HG03575 (cell line): ENCODE results near the gene ADGRA1.

ENCODE experiments used
- ATAC-seq: cut with Tn5 transposase; IDR thresholded peaks from one replicate; pipeline ENCODE4 v1.9.1; 2021; ENCODE audit not compliant: unreplicated experiment, insufficient number of reproducible peaks, low FRiP score; ENCODE audit errors: extremely low read depth

ADGRA1 gene

DNA sequence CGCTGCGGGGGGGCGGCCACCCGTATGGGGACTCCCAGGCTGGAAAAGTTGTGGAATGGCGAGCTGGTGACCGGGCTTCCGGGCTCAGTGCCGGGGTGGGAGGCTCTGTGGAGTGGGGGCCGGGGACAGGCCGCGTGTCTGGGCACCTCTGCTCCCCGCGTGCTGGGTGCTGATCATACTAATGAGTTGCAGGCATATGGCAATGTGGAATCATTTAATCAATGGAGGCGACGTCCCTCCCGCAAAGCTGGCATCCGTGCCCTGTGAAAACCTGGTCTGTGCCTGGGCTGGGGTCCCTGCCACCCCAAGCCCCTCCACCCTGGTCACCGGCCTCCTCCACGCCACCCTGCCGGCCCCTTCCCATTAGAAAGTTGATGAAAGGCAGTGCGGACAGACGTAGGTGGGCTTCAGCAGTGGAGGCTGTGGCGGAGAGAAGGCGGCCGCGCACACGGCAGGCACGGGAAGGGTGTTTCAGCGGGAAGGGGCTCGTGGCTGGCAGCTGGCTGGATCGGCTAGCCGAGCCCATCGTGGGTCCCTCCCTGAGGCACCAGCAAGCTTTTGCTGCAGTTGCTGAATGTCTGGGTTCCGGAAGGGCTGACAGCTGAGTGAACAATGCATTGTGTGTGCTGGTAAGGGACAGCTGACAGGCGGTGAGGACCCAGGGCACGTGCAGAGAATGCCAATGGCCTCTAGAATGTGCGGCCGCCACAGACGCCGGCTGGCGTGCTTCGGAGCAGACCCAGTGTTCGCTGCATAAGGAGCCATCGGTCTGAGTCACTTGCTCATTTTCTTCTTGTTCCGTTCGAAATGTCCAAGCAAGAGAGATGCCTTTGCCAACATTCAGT, 1.5 kb downstream of the ADGRA1 start:
- no peak for ATAC-seq

DNA sequence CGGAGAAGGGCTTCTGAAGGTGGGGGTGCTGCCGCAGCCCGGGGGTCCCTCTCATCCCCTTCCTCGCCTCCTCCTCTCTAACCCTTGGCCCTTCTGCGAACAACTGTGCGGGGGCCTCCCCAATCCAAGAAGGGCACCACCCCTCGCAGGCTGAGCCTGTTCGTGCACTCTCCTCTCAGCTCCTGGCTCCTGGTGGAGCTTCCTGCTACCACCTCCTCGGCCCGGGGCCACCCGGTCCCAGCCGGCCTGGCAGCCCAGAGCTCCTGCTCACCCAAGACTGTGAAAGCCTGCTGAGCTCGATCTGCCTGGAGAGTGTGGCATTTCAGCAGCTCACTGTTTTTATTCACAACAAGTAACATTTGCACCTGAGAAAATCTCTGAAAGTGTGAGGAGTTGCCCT, 2.4 kb downstream of the ADGRA1 start:
- no peak for ATAC-seq

DNA sequence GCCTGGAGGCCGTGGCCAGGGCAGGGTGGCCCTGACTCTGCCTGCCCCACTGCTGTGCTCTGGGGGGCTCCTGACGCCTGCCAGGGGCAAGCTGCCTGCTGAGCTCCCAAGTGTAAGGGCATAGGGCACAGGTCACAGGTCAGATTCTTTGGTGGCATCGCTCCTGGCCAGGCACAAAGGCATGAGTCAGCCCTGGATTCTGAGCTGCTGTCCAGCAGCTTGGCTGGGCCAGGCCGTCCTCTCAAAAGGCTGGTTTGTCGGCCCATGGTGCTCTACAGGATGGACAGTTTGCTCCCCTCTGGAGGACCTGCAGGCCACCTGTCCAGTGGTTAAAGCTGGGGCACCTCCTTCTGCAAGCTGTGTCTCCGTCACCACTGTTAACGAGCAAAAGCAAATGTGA, 2.9 kb downstream of the ADGRA1 start:
- no peak for ATAC-seq

DNA sequence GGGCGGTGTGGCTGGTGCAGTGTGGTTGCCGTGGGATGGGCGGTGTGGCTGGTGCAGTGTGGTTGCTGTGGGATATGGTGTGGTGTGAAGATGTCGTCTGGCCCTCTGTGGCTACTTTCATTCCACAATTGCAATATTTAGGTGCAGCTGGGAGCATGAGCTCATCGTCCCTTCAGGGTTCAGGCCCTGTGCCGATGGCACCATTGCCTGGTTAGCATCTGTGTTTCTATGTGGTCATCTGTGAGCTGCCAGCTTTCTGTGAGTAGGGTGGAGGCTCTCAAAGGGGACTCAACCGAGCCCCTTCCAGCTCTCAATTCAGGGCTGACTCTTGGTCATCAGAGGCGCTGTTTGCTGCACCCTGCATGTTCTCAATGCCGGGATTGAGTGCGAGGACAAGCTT, 3.6 kb downstream of the ADGRA1 start:
- no peak for ATAC-seq

DNA sequence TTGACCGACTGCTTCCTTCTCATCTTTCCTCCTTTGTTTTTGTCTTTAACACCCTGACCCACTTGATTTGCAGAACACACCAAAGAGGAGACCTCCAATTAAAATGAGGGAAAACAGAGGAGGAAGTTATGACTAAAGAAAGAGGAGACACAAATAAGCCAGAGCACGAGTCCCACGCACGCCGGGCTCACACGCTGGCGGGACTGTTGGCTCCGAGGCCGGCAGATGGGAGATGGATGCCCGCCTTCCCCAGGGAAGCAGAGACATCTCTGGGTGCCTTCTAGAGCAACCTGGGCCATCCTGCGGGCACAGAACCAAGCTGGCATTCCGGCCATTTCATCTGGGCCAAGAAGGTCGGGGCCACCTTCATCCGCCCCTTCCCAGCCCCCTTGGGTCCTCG, 5.6 kb downstream of the ADGRA1 start:
- no peak for ATAC-seq

DNA sequence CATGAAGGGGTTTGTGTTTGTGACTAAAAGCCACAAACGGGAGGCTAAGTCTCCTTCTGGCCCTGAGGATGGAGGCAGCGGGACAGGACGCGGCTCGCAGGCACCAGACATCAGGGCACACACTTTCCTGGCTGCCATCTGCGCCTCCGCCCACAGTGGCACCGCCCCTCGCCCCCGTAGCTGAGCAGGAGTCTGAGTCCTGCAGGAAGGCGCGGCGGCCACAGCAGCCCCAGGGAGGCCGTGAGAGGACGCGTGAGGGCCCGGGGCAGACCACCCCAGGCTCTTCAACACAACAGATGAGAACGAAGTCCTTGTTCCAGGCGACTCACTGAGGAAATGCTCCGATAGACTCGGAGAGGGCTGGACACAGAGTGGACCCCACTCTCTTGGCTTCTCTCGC, 6.6 kb downstream of the ADGRA1 start:
- no peak for ATAC-seq

DNA sequence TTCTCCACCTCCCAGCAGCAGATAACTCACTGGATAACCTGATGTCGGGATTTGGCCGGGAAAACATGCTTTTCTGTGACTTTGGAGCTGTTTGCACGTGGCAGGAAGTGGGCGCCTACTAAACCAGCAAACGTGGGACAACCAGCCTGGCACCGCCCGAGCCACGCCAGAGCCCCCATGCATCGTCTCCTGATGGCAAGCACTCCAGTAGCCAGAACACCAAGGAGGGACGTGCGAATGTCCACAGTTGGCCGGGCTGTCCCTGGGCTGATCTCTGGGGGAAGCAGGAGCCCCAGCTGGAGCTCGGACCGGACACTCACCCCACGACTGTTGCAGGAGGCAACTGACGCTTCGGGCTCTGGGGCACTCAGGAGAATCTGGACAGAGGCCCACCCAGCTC, 7.1 kb downstream of the ADGRA1 start:
- no peak for ATAC-seq

DNA sequence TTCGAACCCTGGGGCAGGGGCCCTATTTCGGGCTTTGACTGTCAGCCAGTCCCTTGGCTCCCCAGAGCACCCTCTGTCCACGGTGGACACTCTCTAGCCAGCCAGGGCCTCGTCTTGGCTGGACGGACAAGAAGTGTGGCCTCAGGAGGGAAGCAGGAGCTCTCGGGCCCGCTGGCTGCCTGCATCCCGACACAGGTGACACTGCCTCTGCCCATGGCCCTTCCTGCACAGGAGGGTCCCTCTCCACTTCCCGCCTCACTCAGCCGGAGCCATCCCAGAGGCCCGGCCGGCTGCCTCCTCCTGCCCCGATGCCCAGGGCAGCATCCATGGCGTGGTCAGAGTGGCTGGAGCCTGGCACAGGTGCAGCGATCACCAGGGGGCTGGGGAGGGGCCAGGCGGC, 7.9 kb downstream of the ADGRA1 start:
- no peak for ATAC-seq

DNA sequence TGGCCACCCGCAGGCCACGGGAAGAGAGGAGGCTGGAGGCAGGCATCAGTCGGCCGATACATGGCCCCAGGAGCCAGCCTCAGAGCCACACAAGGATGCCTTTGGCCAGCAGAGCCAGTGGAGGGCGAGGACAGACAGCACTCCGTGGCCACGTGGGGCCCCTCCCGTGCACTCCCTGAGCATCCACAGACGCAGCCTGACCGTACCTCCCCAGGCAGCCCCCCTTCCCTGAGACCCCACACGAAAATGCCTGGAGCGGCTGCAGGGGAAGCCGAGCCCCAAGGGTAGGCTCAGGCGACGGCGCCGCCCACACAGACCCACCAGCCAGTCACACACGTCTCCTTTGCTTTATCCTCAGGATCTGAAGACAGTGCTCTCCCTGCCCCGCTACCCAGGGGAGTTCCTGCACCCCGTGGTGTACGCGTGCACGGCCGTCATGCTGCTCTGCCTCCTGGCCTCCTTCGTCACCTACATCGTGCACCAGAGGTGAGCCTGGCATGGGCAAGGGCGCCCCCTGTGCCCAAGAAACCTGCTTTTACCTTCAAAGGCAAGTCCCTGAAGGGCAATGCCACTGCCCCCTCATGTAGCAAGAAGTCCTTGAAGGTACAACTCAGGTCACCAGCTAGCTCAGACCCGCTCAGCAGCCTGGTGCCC, 9.0 kb downstream of the ADGRA1 start:
- no peak for ATAC-seq

DNA sequence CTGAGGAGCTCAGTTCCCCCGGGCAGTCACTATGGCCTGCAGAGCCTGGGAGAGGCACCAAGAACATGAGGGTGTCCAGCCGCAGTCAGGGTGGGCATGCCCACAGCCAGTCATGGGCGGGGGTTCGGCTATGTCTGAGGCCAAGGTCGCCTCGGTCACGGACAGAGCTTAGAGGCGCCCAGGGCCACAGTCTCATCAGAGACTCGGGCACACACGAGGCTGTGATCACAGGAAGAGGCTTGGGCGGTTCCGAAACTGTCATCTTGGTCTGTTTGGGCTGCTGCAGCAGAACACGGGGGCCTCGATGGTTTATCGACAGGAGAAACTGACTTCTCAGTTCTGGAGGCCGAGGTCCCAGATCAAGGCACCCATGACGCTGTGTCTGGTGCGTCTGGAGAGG, 9.7 kb downstream of the ADGRA1 start:
- no peak for ATAC-seq

DNA sequence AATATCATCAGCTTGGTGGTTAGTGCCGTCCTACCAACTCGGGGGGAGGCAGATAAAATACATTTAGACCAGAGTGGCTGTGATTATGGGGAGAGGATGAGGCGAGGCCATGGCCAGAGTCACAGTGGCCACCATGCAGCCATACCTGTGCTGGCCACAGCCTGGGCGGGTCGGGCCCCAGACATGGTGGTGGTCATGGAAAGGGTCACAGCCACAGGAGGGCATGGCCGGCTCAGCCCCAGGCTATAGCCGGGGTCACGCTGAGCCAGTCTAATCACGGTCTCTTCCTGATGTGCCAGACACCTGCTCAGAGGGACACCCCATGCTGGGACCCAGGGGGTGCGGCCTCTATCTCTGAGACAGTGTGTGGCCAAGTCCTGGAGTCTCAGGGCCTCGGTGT, 10.2 kb downstream of the ADGRA1 start:
- no peak for ATAC-seq

DNA sequence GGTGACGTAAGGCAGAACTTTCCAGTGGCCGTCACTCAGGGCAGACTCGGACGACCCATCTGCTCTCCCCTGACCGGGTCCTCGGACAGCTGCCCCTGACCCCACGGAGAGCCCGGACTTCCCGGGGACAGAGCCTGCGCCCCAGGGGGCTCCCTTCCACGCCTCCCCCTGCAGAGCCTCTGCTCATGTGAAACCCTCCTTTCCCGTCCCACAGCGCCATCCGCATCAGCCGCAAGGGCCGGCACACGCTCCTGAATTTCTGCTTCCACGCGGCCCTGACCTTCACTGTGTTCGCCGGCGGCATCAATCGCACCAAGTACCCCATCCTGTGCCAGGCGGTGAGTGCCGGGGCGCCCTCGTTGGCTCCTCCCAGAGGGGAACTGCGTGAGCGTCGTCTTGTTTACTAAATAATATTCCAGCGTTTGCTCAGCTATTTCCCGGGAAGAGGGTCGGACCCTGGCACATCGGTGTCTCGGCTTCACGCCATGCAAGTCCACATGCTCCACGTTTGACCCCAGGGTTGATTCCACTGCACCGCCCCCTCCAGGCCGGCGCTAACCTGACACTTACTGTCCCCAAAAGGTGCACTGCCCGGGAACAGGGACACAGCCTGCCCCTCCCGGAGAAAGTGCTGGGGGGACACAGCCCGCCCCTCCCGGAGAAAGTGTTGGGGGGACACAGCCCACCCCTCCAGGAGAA, 10.9 kb downstream of the ADGRA1 start:
- no peak for ATAC-seq

DNA sequence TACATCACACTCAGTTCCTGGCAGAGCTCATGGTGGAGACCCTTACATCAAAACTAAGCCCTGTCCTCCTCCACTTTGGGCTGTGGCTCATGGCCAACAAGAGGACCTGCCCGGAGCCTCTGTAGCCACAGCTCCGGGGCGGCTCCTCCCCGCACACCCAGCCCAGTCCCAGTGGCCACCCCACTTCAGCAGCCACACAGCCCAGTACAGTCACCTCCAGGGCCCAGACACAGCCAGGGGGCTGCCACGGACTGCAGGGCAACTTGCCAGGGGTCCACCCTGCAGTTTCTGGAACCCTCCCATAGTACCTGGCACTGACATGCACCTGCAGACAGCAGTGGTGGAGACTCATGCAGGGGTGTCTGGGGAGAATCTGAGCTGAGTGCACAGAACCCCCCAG, 11.8 kb downstream of the ADGRA1 start:
- ATAC-seq, result no peak

DNA sequence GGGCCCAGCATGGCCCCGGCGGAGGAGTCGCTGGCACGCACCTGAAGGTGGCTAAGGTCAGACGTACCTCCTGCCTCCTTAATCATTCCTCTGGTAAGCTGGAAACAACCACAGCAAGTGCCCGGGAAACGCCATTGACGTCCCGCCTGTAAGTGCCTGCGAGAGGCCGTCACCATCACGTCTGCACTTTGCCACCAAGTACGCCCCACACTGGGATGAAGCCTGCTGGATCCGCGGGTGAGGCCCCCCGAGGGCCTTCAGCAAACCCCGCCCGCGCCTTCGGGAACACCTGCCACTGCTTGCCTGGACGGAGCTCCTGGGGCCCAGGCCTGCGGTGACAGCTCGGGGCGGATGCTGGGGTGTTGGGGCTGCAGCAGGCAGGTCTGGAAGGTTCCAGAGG, 12.5 kb downstream of the ADGRA1 start:
- ATAC-seq, result no peak

DNA sequence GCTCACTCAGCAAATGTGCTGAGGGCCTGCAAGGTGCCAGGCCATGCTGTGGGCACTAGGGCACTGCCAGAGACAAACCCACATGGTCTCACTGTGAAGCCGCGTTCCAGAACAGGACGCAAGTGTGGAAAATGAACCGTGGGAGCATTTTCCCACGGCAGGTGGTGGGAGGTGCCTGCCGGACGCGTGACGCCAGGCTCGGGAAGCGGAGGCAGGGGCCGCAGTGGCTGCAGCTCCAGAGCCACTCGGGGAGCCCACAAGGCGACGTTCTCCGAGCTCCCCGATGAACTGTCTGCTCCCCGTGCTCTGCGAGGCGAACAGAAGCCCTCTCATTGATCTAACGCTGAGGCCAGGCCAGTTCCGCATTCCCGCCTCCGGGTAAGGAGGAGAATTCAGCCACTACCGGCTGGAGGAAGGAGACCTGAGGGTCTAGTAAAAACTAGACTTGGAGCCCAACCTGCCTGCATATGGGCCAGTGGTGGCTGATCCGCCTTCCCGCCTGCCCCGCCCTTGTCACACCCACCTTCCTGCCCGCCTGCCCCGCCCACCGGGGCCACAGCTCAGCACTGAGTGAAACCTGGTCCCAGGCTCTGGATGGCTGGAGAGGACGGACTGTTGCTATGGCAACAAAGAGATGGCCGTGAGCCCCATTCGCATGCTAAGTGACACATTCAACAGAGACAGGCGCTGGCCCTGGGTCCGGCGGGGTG, 13.1 kb downstream of the ADGRA1 start:
- ATAC-seq, result no peak

DNA sequence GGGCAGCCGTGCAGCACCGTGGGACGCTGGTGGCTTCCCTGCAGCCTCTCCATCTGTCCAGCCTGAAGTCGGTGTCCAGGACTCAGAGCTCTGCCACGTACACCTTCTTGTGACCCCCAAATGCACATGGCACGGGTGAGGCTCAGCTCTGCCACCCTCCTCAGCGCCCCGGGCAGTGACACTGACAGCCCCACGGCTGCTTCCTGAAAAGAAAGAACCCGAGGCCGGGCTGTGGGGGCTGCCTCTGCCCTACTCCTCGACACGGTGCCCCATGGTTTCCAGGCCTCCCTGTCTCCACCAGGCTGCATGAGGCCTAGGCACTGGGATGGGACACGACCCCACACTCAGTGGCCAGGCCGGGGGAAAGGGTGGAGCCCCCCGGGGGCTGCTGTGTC, 13.7 kb downstream of the ADGRA1 start:
- no peak for ATAC-seq

DNA sequence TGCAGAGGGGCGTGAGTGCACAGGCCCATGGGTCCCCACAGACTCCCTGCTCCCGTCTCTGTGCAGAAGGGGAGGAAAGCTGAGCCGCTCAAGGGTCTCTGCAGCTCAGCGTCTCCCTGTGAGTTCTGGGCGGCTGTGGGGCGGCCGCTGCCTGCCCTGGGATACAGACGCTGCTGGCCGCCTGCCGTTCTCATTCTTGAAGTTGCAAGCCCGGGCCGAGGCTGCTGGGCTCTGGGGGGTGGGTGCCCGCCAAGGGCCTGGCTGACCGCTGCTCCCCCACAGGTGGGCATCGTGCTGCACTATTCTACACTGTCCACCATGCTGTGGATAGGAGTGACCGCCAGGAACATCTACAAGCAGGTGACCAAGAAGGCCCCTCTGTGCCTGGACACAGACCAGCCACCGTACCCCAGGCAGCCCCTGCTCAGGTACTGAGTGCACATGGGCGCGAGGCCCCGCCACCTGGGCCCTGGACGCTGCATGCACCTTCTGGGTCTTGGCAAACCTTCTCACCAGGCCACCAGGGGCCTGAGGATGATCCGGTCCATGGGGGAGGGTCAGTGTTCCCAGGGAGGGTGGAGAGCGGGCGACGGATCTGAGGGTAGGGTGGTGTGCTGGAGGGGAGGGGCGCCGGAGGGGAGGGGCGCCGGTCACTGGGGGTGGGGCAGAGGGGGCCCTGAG, 14.8 kb downstream of the ADGRA1 start:
- ATAC-seq, result no peak

DNA sequence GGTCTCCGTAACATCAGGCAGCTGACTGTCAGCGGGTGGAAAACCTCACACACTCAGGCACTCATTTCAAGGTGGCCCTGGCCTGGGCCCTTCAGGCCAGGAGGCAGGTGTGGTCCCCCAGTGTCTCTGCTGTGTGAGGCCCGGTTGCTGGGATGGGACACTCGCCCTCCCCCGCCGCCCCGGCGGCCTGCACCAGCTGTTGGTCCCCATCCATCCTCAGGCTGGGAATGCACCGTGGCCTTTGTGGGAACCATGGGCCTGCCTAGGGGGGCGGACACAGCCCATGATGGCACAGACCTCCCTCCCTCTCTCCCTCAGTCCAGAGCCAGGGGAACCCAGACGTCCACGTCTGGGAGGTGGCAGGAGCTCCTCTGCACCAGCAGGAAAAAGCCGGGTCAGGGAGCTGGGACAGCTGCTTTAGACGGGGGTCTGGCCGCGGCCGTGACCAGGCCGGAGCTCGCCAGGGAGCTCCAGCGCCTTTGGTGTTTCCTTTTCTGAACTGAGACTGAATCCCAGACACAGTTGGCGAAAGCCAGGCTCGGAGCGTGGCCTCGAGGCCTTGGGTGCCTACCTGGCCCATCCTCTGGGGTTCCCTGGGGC, 15.7 kb downstream of the ADGRA1 start:
- ATAC-seq, result no peak
